ACHN (cell line): ENCODE measurements around the gene RNF150.

Source experiments
- DNase-seq: peaks from one replicate; pipeline ENCODE4 v3.0.0-alpha.2; 2015
- in situ Hi-C: cut with HindIII; loops from 2 replicates; pipeline ENCODE4 v1.10.0; 2017; ENCODE audit warnings: low sequenced_read_pairs, low pct_ligation_motif_present, low pct_unique_long_range_greater_than_20kb

RNF150 gene

GRCh38 chr4:140963883-140964282 lies 169.4 kb downstream of the RNF150 start:
- in situ Hi-C loops: no loop called here
- no peak for DNase-seq

- in situ Hi-C loops: no loop called here
- DNase-seq: no peak
Observed at GRCh38 chr4:140955641-140956040, 177.6 kb downstream of the RNF150 start.

- in situ Hi-C loops: no loop called here
- DNase-seq: no peak
Observed at GRCh38 chr4:140952717-140953116, 180.6 kb downstream of the RNF150 start.

GRCh38 chr4:140947506-140947905 lies 185.8 kb downstream of the RNF150 start:
- no peak for DNase-seq
- in situ Hi-C loops: no loop called here

- in situ Hi-C loops: no loop called here
- DNase-seq: no peak
Observed at GRCh38 chr4:140945106-140945505, 188.2 kb downstream of the RNF150 start.

GRCh38 chr4:140944572-140944971 lies 188.7 kb downstream of the RNF150 start:
- no peak for DNase-seq
- in situ Hi-C loops: no loop called here

GRCh38 chr4:140944199-140944515 lies 189.1 kb downstream of the RNF150 start:
- in situ Hi-C loops: no loop called here
- no peak for DNase-seq

GRCh38 chr4:140943486-140944198 lies 189.6 kb downstream of the RNF150 start:
- in situ Hi-C loops: no loop called here
- no peak for DNase-seq

GRCh38 chr4:140940589-140940988 lies 192.7 kb downstream of the RNF150 start:
- in situ Hi-C loops: no loop called here

GRCh38 chr4:140937866-140938265 lies 195.4 kb downstream of the RNF150 start:
- in situ Hi-C loops: no loop called here
- no peak for DNase-seq

More at GRCh38 chr4:140940589-140940988, 192.7 kb downstream of the RNF150 start:
- DNase-seq: no peak

GRCh38 chr4:140935254-140935653 lies 198.0 kb downstream of the RNF150 start:
- DNase-seq: no peak
- in situ Hi-C loops: no loop called here

GRCh38 chr4:140932501-140933045 lies 200.7 kb downstream of the RNF150 start:
- DNase-seq: no peak
- in situ Hi-C loops: no loop called here

GRCh38 chr4:140931911-140932310 lies 201.4 kb downstream of the RNF150 start:
- no peak for DNase-seq
- in situ Hi-C loops: no loop called here

GRCh38 chr4:140930557-140930956 lies 202.7 kb downstream of the RNF150 start:
- DNase-seq: no peak
- in situ Hi-C loops: no loop called here

- in situ Hi-C loops: no loop called here
Observed at GRCh38 chr4:140930011-140930410, 203.3 kb downstream of the RNF150 start.

GRCh38 chr4:140928880-140929279 lies 204.4 kb downstream of the RNF150 start:
- no peak for DNase-seq
- in situ Hi-C loops: no loop called here

More at GRCh38 chr4:140930011-140930410, 203.3 kb downstream of the RNF150 start:
- no peak for DNase-seq

GRCh38 chr4:140926672-140927071 lies 206.6 kb downstream of the RNF150 start:
- no peak for DNase-seq
- in situ Hi-C loops: no loop called here

- in situ Hi-C loops: no loop called here
- DNase-seq: no peak
Observed at GRCh38 chr4:140925417-140925816, 207.9 kb downstream of the RNF150 start.

GRCh38 chr4:140924761-140925392 lies 208.4 kb downstream of the RNF150 start:
- no peak for DNase-seq
- in situ Hi-C loops: no loop called here
